HepG2 (cell line): Measurements from ENCODE around the gene SH2D7. TPM values are rescaled to one million over a fixed set of nuclear protein-coding genes. Genes with fewer than 3 reads are reported as not detected.
A peak's percentile ranks its signal among the peaks of the same experiment; 100 is the strongest.

Source experiments
- ATAC-seq: fragments of 200-7000 bp; cut with Tn5 transposase; 3 replicates; pipeline ENCODE4 v1.9.1; 2020; ENCODE audit warnings: mild to moderate bottlenecking, moderate library complexity
- BruUV-seq: library from RNA; stranded (reverse); fragments of 400-500 nt; replicated peaks from 2 replicates; lab custom pipeline; 2021; lab: Mats Ljungman, UMichigan
- CTCF ChIA-PET: fragments of 300-600 bp; formaldehyde crosslinking; extraction: SDS; loops from one replicate; lab custom pipeline; 2021; ENCODE audit warnings: low total read pairs, inconsistent platforms, low intra/inter-chr PET ratio; lab: Yijun Ruan, JAX
- POLR2A ChIA-PET: fragments of 350-600 bp; sonication (Branson Sonifier 250); formaldehyde crosslinking; loops from one replicate; lab custom pipeline; 2020; ENCODE audit warnings: antibody characterized with exemption, inconsistent platforms; lab: Yijun Ruan, JAX
- DNase-seq: peaks from one replicate; pipeline ENCODE4 v3.0.0-alpha.2; 2015; ENCODE audit warnings: low spot score
- FAIRE-seq: peaks from 3 replicates; lab custom pipeline; 2011; peaks lifted over from hg19 to GRCh38; lab: Jason Lieb, UNC
- H2AFZ ChIP-seq: one replicate; pipeline ENCODE4 v1.6.1; 2011; ENCODE audit warnings: low read length, inconsistent platforms
- H3K27ac ChIP-seq: fragments of 300-600 bp; 3 replicates; pipeline ENCODE4 v1.8.0; 2011; ENCODE audit warnings: mixed run types, mild to moderate bottlenecking, mixed read lengths, low read length, inconsistent platforms; ENCODE audit not compliant: insufficient read depth; ENCODE audit errors: extremely low read length
- H3K27me3 ChIP-seq, 2 experiments: fragments of 200-600 bp in 1 of 2; 2 replicates in 1 of 2; 3 replicates in 1 of 2; pipeline versions ENCODE4 v1.6.0 to v1.8.0; 2011; ENCODE audit warnings: low read length in 2 of 2, mild to moderate bottlenecking in 2 of 2, moderate library complexity in 2 of 2, inconsistent platforms in 1 of 2; ENCODE audit not compliant: insufficient read depth in 2 of 2, control insufficient read depth in 1 of 2
- H3K36me3 ChIP-seq, 2 experiments: fragments of 200-600 bp in 1 of 2; replicated peaks in 1 of 2; 2 replicates in 1 of 2; 3 replicates in 1 of 2; pipeline versions ENCODE4 v1.5.1 to v1.8.0; 2011; ENCODE audit warnings: low read length in 2 of 2, inconsistent platforms in 1 of 2; ENCODE audit not compliant: insufficient read depth in 2 of 2, control insufficient read depth in 1 of 2
- H3K4me1 ChIP-seq: 2 replicates; pipeline ENCODE4 v1.5.1; 2012; ENCODE audit warnings: low read length, inconsistent platforms; ENCODE audit not compliant: insufficient read depth
- H3K4me2 ChIP-seq: 2 replicates; pipeline ENCODE4 v1.6.0; 2011; ENCODE audit warnings: low read depth, low read length, inconsistent platforms
- H3K4me3 ChIP-seq, 3 experiments: fragments of 200-600 bp in 1 of 3; sonication (generic), shearing (Covaris generic) in 1 of 3; replicated peaks in 1 of 3; 2 replicates each; pipeline ENCODE4 v1.5.1; 2011 to 2016; ENCODE audit warnings: low read length in 3 of 3, inconsistent platforms in 2 of 3, low read depth in 2 of 3, mild to moderate bottlenecking in 2 of 3, control low read depth in 1 of 3, mixed read lengths in 1 of 3; ENCODE audit not compliant: insufficient read depth in 1 of 3
- H3K79me2 ChIP-seq: one replicate; pipeline ENCODE4 v1.6.1; 2011; ENCODE audit warnings: low read length, inconsistent platforms; ENCODE audit not compliant: insufficient read depth
- H3K9ac ChIP-seq: 2 replicates; pipeline ENCODE4 v1.6.0; 2011; ENCODE audit warnings: mild to moderate bottlenecking, low read depth, low read length, inconsistent platforms; ENCODE audit not compliant: insufficient read depth
- H3K9me3 ChIP-seq: 2 replicates; pipeline ENCODE4 v1.5.1; 2012; ENCODE audit warnings: mild to moderate bottlenecking, low read length
- H4K20me1 ChIP-seq: 2 replicates; pipeline ENCODE4 v1.6.0; 2011; ENCODE audit warnings: inconsistent platforms, mild to moderate bottlenecking, low read length, moderate library complexity; ENCODE audit not compliant: insufficient read depth
- ESRRA ChIP-seq: sonication (generic); formaldehyde crosslinking; IDR thresholded peaks from 2 replicates; pipeline ENCODE4 v1.5.1; 2020; ENCODE audit warnings: mild to moderate bottlenecking, low read depth, missing genetic modification reagents
- FOSL2 ChIP-seq: sonication (generic); formaldehyde crosslinking; IDR thresholded peaks from 2 replicates; pipeline ENCODE4 v1.4.0; 2020; ENCODE audit warnings: missing genetic modification reagents
- PHF21A ChIP-seq: sonication (generic); formaldehyde crosslinking; IDR thresholded peaks from 2 replicates; pipeline ENCODE4 v1.5.0; 2020; ENCODE audit warnings: mild to moderate bottlenecking, missing genetic modification reagents
- ZNF264 ChIP-seq: sonication (generic); formaldehyde crosslinking; IDR thresholded peaks from 2 replicates; pipeline ENCODE4 v1.4.0; 2020; ENCODE audit warnings: missing genetic modification reagents
- ZNF3 ChIP-seq: IDR thresholded peaks from 2 replicates; pipeline ENCODE4 v1.7.0; 2017; ENCODE audit warnings: inconsistent platforms
- ZNF629 ChIP-seq: sonication (generic); formaldehyde crosslinking; conservative IDR thresholded peaks from 2 replicates; pipeline ENCODE4 v1.5.0; 2020; ENCODE audit warnings: missing genetic modification reagents
- WGBS: methylation state at CpG from one replicate; pipeline ENCODE4 v1.1.6; 2017; ENCODE audit warnings: low lambda C conversion rate; 5-methylcytosine and 5-hydroxymethylcytosine counted together
- in situ Hi-C: cut with HindIII; loops from 2 replicates; pipeline ENCODE4 v1.10.0; 2017; ENCODE audit warnings: low pct_unique_long_range_greater_than_20kb; ENCODE audit not compliant: extremely low pct_ligation_motif_present
- intact Hi-C: fragments of 100-400 bp; cut with micrococcal nuclease; formaldehyde crosslinking; loops from one replicate; pipeline ENCODE4 v1.10.0; 2022; ENCODE audit not compliant: unreplicated experiment
- polyA plus RNA-seq, 8 experiments: library from polyadenylated mRNA; depleted of rRNA in 3 of 8; stranded (reverse) in 7 of 8; unstranded in 1 of 8; fragments of >200 nt; fragmentation: Illumina TruSeq in 4 of 8; extraction: Trizol in 4 of 8; gene quantifications; 2 replicates each; pipeline versions ENCODE4 v1.2.1 to v1.2.3, GENCODE V29; 2011 to 2016; ENCODE audit warnings: low read depth in 4 of 8, missing spikeins in 1 of 8, mixed read lengths in 1 of 8; ENCODE audit not compliant: insufficient read depth in 1 of 8
- total RNA-seq, 5 experiments: library from RNA; depleted of rRNA; stranded (reverse); fragments of >200 nt; fragmentation: Illumina TruSeq; extraction: Trizol; gene quantifications; 2 replicates each; pipeline ENCODE4 v1.2.3, GENCODE V29; 2016; ENCODE audit warnings: low read depth in 1 of 5
- TF ChIP-seq, protein P1 (sequence below): sonication (generic); formaldehyde crosslinking; IDR thresholded peaks from 2 replicates; pipeline ENCODE4 v1.5.0; 2020; ENCODE audit warnings: missing genetic modification reagents

Gene SH2D7
- total and polyA plus RNA-seq, 2 of the 13 experiments (the other 11 are each of a cell fraction or from before 2014, with no cell fraction given) = not detected

DNA sequence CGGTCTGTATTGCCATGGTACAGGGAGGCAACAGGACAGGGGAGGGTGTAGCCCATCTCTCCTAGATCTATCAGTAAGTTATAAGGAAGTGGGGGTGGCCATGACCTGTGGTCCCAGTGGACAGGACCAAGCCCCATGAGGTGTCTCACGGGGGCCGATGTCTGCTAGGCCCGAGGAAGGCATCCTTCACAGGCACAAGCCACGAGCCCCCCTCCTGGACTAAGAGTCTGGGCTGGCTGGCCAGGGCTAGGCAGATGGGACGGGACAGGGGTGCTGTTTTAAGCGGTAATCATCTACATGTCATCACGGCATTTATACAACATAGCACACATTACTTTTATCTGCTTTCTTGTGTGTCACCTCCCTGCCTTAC is 12.3 kb upstream of the SH2D7 start:
- Histone ChIP-seq H3K36me3 (no peaks in the 10 kb centered on the region), H3K4me2 (peak overlapping the region; percentile 59), H2AFZ (no peak overlapping the region), H3K4me3 (peak overlapping the region in 2 of 3 experiments; percentile 2 to 48; a peak in 3 of 6 replicates), H3K4me1 (peaks cover 77% of the 10 kb centered on the region), H4K20me1 (no peaks in the 10 kb centered on the region), H3K27ac (no peak overlapping the region), H3K9me3 (no peaks in the 10 kb centered on the region), H3K27me3 (no peaks in the 10 kb centered on the region; a peak in 1 of 5 replicates), H3K79me2 (peaks cover 17% of the 10 kb centered on the region), H3K9ac (no peak overlapping the region)
- DNase-seq (no peak), ATAC-seq (no peak), FAIRE-seq (no peak)
- no TSS peak for BruUV-seq
- intact Hi-C loops = no loop called here
- ChIA-PET POLR2A (no interaction called here), CTCF (no interaction called here)
- no peak for TF ChIP-seq ESRRA (CRISPR knock-in tag)
- WGBS = 67% methylated on average over 4 of the region's 8 CpGs
- in situ Hi-C loops = no loop called here

DNA sequence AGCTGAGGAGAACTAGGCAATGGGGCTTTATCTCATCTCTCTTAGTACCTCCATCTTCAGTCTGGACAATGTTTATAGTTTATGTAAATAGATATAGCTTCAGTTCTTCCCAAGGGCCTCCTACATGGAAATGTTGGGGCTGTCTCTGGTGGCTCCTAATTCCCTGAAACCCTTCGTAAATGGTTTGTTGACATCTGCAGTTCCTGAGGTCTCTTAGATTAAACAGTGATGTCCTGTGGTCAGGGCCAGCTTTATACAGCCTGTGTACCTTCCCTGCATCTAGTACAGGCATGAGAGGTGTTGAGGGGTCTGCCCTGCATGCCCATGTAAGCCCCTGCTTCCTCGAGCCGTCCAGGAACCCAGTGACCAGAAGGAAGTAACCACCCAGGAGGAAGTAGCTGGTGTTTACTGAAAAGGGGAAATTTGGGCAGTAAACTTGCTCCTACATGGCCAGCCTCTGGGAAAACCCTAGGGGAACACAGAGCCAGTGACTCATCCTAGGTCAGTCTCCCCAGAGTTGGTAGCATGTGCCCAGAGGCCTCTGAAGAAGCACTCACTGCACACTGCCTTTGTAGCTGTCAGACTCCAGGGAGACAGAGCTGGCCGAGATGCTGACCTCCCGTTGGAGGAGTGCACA is 10.1 kb upstream of the SH2D7 start:
- no peaks in the 10 kb centered on the region for H4K20me1 ChIP-seq
- no peaks in the 10 kb centered on the region for H3K36me3 ChIP-seq
- intact Hi-C loops = no loop called here
- peak; percentile 76 for TF ChIP-seq ZNF629
- TF ChIP-seq ZNF3 (CRISPR knock-in tag) = peak; percentile 83; the same call in 1 of the 2 replicates
- no peak for TF ChIP-seq ZNF264 (CRISPR knock-in tag)
- 0 out of 2 replicates have a peak, but pooled peaks have one; percentile 23 for TF ChIP-seq PHF21A (CRISPR knock-in tag)
- TF ChIP-seq, protein P1, sequence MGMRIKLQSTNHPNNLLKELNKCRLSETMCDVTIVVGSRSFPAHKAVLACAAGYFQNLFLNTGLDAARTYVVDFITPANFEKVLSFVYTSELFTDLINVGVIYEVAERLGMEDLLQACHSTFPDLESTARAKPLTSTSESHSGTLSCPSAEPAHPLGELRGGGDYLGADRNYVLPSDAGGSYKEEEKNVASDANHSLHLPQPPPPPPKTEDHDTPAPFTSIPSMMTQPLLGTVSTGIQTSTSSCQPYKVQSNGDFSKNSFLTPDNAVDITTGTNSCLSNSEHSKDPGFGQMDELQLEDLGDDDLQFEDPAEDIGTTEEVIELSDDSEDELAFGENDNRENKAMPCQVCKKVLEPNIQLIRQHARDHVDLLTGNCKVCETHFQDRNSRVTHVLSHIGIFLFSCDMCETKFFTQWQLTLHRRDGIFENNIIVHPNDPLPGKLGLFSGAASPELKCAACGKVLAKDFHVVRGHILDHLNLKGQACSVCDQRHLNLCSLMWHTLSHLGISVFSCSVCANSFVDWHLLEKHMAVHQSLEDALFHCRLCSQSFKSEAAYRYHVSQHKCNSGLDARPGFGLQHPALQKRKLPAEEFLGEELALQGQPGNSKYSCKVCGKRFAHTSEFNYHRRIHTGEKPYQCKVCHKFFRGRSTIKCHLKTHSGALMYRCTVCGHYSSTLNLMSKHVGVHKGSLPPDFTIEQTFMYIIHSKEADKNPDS = no peak
- peak; percentile 64 for TF ChIP-seq FOSL2 (CRISPR knock-in tag)
- FAIRE-seq = no peak
- in situ Hi-C loops = no loop called here
- H3K27me3 ChIP-seq = no peaks in the 10 kb centered on the region; a peak in 1 of 5 replicates
- H3K4me2 ChIP-seq = peak overlapping the region; percentile 49
- DNase-seq = no peak
- CTCF ChIA-PET = no interaction called here
- POLR2A ChIA-PET = no interaction called here
- peaks cover 61% of the 10 kb centered on the region for H3K4me1 ChIP-seq
- H3K79me2 ChIP-seq = peaks cover under 1% of the 10 kb centered on the region
- no peak overlapping the region for H3K9ac ChIP-seq
- WGBS = 14% methylated on average over 3 of the region's 5 CpGs
- BruUV-seq = no TSS peak
- peak overlapping the region in 1 of 3 experiments; percentile 4; a peak in 1 of 6 replicates for H3K4me3 ChIP-seq
- no peaks in the 10 kb centered on the region for H3K9me3 ChIP-seq
- peak; percentile 9; the same call in 1 of the 3 replicates for ATAC-seq
- H2AFZ ChIP-seq = no peak overlapping the region
- H3K27ac ChIP-seq = no peak overlapping the region
